ENCODE measurements around the gene FAR1.

GRCh38 chr11:13745165-13745564, 76.7 kb downstream of the FAR1 start:
- TF ChIP-seq CTCF (IDR thresholded peaks at IDR 0.05; ENCODE audit: low read depth, low read length, poor library complexity, severe bottlenecking) = no peak
- no peak for TF ChIP-seq EZH2phosphoT487 (IDR thresholded peaks at IDR 0.05; ENCODE audit: borderline replicate concordance, low read length)
